GM21526 (cell line): ENCODE results near the gene KCNQ2.
"Not testable (repeated sequence)": the region's sequence is repeated elsewhere in the genome, so short reads cannot be mapped to it uniquely, and the experiment has no call there.

Experiments used
- ATAC-seq: cut with Tn5 transposase; IDR thresholded peaks from one replicate; pipeline ENCODE4 v1.9.1; 2021; ENCODE audit warnings: moderate library complexity; ENCODE audit not compliant: unreplicated experiment, low FRiP score

KCNQ2 gene

DNA sequence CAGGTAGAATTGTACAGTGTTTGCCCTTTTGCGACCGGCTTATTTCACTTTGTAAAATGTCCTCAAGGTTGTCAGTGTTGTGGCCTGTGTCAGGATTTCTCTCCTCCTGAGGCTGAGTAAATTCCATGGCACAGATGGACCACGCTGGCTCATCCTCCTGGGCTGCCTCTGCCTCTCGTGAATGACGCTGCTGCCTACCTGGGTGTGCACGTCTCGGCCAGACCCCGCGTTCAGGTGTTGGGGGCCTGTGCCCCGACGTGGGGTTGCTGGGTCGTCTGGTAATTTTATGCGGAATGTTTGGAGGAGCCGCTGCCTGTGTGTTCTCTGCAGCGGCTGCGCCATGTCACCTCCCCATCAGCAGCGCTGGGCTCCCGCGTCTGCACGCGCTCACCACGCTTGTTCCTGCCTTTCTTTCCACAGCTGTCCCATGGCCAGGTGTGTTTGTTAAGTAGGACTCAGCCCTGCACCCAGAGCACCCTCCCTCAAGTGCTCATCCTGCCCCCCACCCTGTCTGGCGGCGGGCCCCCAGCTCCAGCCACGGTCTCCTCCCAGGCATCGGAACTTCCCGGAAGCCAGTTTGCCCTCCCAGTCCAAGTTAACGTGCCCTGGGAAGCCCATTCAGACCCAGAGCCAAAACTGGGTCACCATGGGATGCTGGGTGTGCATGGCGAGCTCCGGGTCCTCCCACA is 75.2 kb downstream of the KCNQ2 start:
- ATAC-seq, result no peak

DNA sequence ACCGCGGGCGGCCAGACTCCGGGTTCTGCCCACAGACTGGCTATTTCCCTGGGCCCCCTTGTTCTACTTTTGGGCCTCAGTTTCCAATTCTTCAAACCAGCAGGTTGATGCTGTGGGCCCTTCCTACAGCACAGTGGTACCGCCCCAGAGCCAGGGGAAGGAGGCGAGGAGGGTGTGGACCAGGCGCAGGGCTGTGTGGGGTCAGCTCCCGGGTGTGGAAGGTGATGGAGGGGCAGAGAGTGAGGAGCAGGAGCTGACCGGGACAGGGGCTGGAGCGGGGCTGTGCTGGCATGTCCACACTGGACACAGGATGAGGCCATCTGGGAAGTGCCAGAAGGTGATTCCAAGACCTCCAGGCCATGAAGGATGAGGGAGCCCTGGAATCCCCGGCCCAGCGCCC is 76.2 kb downstream of the KCNQ2 start:
- no peak for ATAC-seq

DNA sequence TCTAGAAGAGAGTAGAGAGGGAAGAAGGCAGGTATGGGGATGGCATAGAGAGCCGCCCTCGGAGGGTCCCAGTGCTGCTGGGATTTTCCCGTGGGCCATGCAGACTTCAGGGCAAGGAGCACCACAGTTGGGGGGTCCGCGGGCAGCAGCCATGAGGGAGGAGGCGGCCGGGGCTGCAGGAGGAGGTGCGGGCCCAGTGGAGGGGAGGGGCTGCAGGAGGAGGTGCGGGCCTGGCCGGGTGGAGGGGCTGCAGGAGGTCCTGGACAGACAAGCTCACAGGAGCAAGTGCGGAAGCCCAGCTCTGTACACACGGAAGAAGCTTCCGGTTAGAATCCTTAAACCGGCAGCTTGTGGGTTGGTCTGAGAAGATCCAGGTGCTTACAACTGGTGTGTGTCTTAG is 76.7 kb downstream of the KCNQ2 start:
- no peak for ATAC-seq

DNA sequence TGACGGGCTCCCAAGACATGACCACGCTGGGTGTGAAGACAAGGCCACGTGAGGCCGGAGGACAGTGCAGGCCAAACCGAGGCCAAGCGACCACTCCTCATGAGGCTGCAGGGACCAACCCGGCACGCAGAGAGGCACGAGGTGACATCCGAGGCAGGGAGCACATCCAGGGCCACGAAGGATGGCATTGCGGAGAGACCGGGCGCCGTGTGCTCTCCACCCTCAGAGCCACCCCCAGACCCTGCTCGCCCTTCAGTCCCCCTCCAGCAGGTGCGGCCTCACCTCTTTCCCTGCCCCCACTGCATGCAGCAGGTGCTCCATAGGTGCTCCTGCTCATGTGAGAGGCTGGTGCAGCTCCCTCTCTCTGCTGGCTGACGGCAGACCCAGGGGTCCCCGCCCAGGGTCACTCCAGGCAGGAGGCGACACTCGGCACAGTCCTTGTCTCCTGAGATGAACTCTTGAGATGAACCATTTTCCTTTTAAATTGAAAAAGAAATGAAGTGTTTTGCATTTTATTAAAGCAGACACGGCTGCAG is 77.5 kb downstream of the KCNQ2 start:
- no peak for ATAC-seq

DNA sequence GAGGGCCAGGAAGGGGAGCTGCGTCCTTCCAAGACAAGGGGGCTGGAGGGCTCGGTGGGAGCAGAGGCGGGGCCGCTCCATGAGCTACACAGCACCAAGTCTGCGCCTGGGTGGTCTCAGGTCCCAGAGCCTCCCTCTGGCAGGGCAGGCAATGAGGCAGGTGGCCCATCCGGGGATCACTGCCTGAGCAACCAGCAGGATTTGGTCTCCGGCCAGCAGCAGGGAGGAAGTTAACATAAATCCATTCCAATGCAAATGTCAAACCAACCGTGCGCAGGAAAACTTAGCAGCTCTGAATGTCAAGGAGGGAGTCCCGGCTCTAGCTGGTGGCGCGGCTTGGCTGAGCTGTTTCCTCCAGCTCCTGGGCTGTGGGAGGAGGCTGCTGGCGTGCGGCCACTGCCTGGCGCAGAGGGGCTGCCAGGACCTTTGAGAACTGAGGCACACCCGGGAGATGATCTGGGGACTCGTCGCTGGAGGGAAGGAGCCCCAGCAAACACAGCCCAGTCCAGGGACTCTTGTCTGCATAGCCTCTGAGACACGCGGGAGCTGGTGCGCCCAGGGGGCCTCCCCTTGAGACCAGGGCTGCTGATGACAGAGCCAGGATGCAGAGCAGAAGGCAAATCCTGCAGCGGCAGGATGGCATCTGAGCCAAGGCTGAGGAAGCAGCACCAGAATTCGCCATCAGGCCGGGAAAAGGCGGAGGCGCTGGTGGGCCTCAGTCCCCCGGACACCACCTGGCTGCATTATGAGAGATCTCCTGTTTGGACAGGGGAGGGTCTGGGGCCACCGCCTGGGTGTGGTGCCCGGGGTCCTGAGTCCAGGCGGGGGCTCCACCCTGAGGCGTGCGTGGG is 78.2 kb downstream of the KCNQ2 start:
- ATAC-seq, result no peak

DNA sequence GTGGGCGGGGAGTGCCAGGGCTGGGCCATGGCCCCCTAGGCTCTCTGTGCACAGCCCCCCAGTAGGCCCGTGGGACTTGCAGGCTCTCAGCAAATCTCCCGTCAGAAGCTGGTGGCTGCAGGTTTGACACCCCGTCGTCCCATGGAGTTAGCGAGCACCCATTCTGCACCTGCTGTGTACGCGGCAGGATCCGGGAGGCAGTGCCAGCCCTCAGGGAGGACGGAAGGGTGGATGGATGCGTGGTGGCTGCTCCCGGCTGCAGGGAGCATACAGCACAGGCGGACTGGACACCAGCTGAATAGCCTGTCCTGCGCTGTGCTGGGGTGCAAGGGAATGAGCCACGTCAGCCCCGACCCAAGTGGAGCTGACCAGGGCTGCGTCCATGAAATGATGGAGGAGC is 78.9 kb downstream of the KCNQ2 start:
- ATAC-seq, result no peak

DNA sequence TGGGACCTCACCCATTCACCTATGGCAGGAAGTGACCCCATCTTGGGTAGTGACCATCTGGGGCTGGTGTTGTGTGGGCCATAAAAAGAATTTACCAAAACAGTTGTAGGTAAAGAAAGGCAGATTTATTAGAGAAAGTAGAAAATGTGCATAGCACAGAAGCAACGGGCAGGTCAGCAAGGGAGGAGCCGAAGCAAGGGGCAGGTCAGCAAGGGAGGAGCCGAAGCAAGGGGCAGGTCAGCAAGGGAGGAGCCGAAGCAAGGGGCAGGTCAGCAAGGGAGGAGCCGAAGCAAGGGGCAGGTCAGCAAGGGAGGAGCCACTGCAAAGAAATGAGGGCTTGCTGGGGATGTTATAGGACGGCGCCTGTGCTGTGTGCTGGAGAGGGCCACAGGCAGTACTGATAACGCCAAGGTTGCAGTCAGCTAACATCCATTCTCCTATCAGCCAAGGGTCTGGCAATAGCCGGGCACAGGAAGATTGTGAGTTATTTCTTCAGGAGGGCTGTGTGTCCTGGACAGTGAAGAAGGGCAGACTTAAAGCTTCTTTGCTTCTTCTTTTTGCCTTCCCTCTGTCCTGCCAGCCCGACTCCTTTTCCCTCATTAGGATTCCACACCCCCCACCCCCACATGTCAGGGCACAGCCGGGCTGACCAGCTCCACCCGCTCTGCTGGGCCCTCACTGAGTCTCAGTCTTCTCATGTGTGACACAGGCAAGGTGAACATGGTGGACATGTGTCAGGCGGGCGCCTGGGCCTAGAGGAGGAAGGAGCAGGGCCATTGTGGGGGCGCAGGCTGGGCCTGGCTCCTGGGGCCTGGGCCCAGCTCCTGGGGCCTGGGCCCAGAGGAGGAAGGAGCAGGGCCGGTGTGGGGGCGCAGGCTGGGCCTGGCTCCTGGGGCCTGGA is 79.7 kb downstream of the KCNQ2 start:
- no peak for ATAC-seq

DNA sequence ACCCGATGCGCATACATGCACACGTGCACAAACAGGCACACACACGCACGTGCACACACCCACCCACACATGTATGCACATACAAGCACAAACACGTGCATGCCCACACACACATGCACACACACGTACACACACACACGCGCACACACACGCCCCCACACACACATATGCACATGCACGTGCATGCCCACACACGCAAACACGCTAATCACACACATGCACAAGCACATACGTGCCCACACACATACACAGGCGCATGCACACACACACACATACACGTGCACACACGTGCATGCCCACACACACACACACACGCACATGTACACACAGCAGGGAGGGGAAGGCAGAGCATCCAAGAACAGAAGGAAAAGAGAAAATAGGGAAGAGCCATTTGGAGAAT is 84.5 kb downstream of the KCNQ2 start:
- no peak for ATAC-seq

DNA sequence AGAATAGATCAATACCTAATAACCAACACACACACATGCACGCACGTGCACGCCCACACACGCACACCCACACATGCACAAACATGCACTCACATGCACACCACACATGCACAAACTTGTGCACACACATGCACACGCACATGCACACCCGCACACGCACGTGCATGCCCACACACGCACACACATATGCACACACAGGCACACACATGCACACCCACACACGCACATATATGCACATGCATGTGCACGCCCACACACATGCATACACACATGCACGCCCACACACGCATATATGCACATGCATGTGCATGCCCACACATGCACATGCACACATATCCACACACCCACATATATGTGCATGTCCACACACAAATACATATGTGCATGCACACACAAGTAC is 85.1 kb downstream of the KCNQ2 start:
- no peak for ATAC-seq

DNA sequence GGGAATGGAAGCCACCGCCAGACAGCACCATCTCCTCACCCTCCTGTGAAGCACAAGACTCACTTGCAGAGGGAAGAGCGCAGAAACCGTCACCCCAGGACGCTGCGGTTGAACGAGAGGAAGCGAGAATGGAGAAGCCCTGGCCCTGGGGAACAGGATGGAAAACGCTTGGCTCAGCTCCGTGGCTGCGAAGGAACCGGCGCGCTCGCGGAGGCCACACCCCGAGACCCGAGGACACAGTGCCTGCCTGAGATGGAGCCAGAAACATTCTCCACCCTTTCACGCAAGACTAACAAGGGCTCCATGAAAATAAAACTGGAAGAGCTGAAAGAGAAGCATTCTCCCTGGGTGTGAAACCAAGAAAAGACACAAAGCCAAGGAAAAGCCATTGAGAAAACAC is 86.0 kb downstream of the KCNQ2 start:
- no peak for ATAC-seq

DNA sequence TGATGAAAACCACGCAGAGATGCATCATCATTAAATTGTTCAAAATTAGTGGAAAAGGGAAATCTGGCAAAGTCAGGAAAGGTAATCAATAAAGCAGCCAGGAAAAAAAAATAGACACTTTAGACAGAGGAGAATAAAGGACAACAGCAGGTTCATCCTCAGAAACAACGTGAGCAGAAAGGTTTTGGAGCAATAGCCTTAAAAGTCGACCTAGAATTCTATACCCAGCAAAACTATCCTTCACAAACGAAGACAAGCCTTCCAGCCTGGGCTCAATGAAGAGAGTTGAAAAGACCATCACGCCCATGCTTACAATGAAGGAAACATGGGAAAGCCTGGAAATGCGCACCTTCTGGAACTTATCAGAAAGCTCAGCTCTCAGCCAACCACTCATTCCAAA is 86.6 kb downstream of the KCNQ2 start:
- ATAC-seq, result no peak

DNA sequence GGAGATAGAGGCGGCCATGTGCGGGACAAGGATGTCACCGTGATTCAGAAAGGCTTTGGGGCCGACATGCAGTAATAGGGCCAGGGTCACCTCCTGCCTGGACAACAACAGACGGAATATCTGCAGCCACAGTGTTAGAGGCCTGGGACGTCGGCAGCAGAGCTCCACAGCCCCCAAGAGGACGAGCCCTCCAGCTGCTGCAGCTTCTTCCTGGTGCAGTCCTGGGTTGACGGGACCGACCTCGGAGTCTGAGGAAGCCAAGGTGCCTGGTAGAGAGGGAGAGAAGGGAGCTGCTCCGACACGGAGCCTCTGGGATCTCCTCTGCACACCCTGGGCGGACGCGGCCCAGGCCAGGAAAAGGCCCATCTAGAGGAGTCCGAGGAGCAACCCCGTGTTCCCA is 88.1 kb downstream of the KCNQ2 start:
- ATAC-seq, result no peak

DNA sequence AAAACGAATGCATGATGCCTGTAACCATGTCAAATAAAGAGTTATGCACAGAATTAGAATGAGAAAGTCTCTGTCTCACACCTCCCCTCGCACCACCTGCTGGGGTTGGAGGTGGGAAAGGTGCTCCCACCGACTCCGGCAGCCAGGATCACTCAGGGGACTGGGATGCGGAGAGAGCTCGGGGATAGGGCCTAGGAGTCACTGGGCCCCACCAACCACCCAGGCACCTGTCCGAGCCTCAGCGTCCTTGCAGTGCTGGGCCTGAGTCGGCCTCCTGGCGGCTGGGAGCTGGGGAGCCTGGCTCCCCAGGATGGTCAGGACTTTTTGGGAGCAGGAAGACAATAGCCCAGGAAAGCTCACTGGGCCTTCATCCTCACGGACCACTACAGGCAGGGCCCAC is 88.9 kb downstream of the KCNQ2 start:
- ATAC-seq, result no peak

DNA sequence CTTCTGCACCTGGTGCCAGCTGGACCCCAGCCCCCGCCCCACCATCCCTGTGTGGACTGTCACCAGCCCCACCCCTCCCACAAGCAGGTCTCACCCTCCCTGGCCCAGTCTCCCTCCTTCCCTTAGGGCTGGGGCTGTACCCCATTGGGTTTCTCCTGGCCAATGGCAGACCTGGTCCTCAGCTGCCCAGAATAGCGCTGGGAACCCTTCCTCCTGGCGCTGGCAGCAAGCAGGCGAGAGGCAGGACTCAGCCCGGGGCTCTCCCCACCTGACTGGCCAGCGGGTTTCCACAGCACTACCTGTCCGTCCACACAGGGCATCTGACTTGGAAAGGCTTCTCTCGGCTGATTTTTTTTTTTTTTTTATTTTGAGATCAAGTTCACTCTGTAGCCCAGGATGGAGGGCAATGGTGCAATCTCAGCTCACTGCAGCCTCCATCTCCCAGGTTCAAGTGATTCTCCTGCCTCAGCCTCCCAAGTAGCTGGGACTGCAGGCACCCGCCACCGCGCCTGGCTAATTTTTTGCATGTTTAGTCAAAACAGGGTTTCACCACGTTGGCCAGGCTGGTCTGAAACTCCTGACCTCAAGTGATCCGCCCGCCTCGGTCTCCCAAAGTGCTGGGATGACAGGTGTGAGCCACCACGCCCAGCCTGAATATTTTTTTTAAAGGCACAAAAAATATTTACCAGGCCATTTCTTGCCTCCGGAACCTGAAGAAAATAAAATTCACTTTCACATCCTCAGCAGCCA is 89.7 kb downstream of the KCNQ2 start:
- no peak for ATAC-seq

DNA sequence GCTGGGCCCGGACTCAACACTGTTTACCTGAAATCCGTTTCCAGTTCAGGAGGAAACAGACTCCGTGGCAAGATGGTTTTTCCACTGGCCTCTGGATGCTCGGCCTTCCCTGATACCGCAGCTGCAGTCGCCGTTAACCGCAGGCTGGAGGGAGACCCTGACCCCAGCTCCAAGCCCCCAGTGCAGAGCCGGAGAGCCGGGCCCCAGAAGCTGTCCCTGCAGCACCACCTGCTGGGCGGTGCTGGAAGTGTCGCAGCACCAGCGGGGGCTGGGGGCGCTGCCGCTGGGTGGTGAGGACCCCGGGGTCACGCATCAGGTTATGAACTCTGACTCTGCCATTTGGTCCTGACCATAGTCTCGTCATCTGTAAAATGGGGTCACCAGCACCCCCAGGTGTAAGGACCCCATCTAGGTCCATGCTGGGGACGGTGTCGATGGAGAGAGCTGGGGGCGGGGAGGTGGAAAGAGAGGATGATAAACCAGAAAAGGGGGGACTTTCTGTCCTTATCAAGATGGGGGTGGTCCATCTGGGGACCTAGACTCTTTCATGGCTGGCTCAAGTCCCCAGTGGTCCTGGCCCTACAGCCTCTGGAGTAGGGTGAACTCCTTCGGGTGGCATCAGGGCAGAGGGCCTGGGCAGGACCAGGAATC is 90.5 kb downstream of the KCNQ2 start:
- no peak for ATAC-seq

DNA sequence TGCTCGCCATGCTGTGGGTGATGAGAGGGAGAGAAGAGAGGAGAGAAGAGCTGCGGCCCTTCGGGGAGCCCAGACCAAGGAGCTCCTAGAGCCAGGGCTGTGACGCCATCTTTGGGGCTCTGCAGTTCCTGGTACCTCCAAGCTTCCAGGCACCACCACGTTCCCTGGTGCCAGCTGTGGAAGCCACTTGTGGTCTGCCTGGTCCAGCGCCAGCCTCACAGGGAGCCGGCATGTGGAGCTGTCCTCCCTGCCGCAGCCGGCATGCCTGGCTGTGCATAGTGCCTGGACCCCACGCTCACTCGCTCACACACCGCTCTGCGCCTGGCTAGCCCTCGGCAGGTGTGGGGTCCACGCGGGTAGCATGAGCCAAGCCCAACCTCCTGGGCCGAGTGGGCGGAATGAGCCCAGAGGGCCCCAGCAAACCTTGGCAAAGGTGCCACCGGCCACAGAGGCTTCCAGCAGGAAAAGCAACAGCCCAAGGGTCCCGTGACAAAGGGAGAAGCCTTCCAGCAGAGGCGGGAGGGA is 92.0 kb downstream of the KCNQ2 start:
- no peak for ATAC-seq

DNA sequence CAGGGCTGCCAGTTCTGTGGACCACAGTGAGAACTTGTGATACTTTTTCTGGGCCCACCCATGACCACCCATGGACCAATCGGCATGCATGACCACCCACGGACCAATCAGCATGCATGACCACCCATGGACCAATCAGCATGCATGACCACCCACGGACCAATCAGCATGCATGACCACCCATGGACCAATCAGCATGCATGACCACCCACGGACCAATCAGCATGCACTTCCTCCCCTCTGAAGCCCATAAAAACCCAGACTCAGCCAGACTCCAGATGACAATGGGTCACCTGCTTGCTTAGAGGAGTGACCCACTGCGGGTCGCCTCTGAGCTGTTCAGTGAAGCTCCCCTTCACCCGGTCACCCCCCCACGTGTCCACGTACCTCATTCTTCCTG is 92.6 kb downstream of the KCNQ2 start:
- ATAC-seq, result not testable (repeated sequence)

DNA sequence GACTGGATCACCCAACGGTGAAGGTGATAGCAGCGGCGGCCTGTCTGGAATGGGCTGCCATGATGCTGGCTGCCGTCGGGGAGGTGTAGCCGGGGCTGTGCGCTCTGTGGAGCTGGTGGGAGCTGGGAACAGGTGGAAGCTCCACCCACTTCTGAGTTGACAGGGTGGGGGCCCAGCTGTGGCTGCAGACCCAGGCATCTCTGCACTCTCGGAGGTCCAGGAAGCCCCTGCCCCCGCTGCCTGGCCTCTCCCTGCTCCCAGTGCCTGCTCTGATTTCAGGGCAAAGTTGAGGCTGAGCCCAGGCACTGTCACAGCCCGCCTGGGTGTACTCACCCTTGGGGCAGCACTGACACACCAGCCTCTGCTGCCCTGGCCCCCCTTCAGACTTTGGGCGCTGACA is 93.2 kb downstream of the KCNQ2 start:
- no peak for ATAC-seq

DNA sequence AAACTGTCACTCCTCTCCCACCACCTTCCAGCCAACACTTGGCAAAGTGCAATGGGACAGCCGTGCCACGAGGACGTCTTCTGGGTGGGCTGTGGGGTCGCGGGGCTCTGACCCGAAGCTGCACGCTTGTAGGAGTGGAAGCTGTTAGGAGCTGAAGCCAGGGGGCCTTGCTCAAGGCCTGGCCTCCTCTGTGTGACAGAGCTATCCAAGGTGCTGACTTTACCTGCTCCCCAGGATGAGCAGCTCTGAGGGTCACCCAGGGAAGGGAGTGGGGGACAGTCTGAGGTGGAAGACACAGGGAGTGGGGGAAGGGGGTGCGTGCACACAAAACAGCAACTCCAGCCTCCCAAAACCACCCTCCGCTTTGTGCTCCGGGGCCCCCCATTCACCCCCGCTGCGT is 93.8 kb downstream of the KCNQ2 start:
- ATAC-seq, result no peak
